GM12874 (cell line): Measurements from ENCODE around the gene OR51F2.

Experiments
- CTCF ChIP-seq: IDR thresholded peaks from 2 replicates; pipeline ENCODE4 v1.5.1; 2011; ENCODE audit warnings: low read depth, mild to moderate bottlenecking, control low read depth, low read length, moderate library complexity; ENCODE audit not compliant: insufficient read depth

OR51F2 gene

GRCh38 chr11:4821021-4821420, at the start of gene OR51F2:
Gene OR51F2 (plus strand): TSS chr11:4821321. CDS start chr11:4821422, 101 bp downstream.
- no peak for TF ChIP-seq CTCF

- no peak for TF ChIP-seq CTCF
Measured at GRCh38 chr11:4782454-4782853, 38.7 kb upstream of the OR51F2 start.

- no peak for TF ChIP-seq CTCF
Measured at GRCh38 chr11:4797206-4797605, 23.9 kb upstream of the OR51F2 start.

- no peak for TF ChIP-seq CTCF
Measured at GRCh38 chr11:4798427-4799183, 22.5 kb upstream of the OR51F2 start.

GRCh38 chr11:4804280-4804679, 16.8 kb upstream of the OR51F2 start, which contains the start of gene OR52R1:
Gene OR52R1 (minus strand): TSS chr11:4804380. CDS start chr11:4804380, 0 bp downstream.
- no peak for TF ChIP-seq CTCF

GRCh38 chr11:4808476-4808875, 12.6 kb upstream of the OR51F2 start:
- TF ChIP-seq CTCF, result no peak

GRCh38 chr11:4809246-4809645, 11.9 kb upstream of the OR51F2 start:
- no peak for TF ChIP-seq CTCF
